GM23248 (cell line): ENCODE results near the gene SLC25A48.

Source experiments
- EZH2 ChIP-seq: fragments of 200-600 bp; sonication (generic); IDR thresholded peaks from 2 replicates; pipeline ENCODE4 v1.6.1; 2018; ENCODE audit warnings: antibody characterized with exemption, mild to moderate bottlenecking; ENCODE audit not compliant: insufficient read depth, poor library complexity, severe bottlenecking
- EZH2phosphoT487 ChIP-seq: fragments of 200-600 bp; sonication (generic); IDR thresholded peaks from 2 replicates; pipeline ENCODE4 v1.6.1; 2018; ENCODE audit warnings: antibody characterized with exemption, moderate library complexity, mild to moderate bottlenecking, low read depth; ENCODE audit not compliant: insufficient read depth

- TF ChIP-seq EZH2 (no peak), EZH2phosphoT487 (no peak)
Measured at GRCh38 chr5:135832941-135833920, 1.2 kb upstream of the SLC25A48 start.
